ENCODE results near the gene INPP4A.

INPP4A gene

GRCh38 chr2:98476192-98476868, 31.7 kb downstream of the INPP4A start:
- no peak for DNase-seq (ENCODE audit: low read depth in 2 of 2)

- DNase-seq (ENCODE audit: low read depth in 2 of 2), result no peak
Observed at GRCh38 chr2:98477036-98477435, 32.4 kb downstream of the INPP4A start.

DNA sequence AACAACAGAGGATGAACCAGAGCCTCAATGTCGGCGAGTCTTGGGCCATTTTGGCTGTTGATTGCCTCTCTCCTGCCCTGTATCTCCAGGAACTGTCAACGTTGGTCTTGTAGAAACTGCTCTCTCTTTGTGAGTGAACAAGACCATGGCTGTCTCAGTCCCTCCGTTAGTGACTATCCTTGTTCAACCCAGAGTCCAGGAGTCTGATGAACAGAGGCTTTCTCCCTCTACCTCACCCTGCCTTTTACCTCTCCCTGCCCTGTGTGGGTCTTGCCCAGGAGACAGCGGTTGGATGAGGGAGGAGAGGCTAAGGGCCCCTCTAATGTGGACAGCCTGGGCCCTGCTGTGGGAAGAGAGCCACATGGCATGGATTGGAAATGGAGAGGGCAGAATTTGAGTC, 32.8 kb downstream of the INPP4A start:
- DNase-seq (ENCODE audit: low read depth in 2 of 2), result no peak

- DNase-seq (ENCODE audit: low read depth in 2 of 2), result no peak
Observed at GRCh38 chr2:98478088-98478551, 33.5 kb downstream of the INPP4A start.

- DNase-seq (ENCODE audit: low read depth in 2 of 2), result no peak
Observed at GRCh38 chr2:98478907-98479306, 34.2 kb downstream of the INPP4A start.

DNA sequence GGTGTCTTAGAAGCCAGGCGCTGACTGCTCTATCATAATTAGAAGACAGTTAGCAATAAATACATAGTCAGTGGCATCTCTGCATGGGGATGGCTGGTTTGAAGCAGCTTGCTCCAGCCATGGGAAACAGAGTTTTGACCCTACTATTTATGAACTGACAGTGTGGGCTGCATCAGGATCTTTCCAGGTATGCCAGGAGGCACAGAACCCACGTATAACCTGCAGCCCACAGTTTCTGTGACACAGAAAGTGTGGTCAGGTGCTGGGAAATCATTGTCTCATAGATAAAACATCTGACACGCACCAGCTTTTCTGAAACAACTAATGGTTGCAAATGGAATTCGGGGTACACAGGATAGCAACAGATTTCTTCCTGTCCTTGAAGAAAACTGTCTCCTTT, 34.7 kb downstream of the INPP4A start:
- DNase-seq (ENCODE audit: low read depth in 2 of 2), result no peak

DNA sequence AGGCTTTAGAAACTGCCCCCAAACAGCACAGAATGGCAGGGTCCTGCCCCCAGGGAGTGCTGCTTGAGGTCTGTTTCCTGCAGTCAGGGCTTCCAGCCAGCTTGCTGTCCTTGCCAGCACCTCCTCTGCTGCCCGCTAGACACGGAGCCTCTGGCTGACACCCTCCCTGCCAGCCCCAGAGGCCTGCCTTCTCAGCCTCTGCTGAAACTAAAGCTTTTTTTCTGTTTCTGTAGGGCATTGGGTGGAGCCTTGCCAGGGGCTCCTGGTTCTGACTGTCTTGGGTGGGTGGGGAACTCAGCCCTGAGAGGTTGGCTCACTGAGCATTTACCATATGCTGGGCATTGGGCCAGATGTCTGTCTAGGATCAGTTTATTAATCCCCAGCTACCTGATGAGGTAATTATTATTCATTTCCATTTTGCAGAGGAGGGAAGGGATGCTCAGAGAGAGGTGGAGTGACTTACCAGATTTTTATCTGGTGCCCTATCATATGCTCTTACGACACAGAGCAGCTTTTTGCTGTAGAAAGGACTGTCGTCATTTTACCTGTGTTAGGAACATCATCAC, 35.4 kb downstream of the INPP4A start:
- DNase-seq (ENCODE audit: low read depth in 2 of 2), result no peak

DNA sequence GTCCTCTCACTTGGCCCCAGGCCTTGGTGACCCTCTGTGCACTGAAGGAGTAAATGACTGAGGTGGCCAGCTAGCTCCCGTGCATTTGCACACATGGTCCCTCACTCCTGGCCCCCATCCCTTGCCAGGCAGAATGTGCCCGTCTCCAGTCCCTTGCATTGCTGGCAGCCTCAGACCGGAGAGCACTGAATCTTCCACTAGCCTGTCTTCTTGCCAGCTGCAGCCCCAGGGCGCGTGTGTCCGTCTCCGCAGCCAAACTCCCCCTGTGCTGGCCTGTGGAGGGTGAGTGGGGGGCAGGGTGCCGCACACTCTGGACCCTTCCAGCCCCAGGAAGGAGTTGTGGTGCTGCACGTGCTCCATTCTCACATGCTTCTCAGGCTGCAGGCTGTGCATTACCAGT, 35.9 kb downstream of the INPP4A start:
- no peak for DNase-seq (ENCODE audit: low read depth in 2 of 2)

DNA sequence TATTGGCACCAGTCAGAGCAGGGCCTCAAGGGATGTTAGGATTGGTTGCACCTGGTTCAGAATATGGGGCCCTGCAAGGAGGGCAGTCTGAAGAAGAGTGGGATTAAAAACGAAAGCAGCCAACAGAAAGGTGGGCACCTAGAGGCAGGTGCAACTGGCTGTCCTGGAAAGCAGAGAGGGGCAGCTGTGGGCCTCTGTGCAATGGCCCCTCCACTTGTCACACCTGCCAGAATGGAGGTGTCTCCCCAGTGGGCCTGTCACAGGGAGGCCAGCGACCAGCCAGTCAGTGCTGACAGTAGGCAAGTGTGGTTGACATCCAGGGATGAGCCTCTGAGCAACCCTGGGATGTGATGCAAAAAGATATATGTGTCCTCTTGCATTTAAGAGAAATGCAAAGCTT, 37.7 kb downstream of the INPP4A start:
- no peak for DNase-seq (ENCODE audit: low read depth in 2 of 2)

- no peak for DNase-seq (ENCODE audit: low read depth in 2 of 2)
Observed at GRCh38 chr2:98483257-98483861, 38.7 kb downstream of the INPP4A start.

GRCh38 chr2:98484121-98484557, 39.5 kb downstream of the INPP4A start:
- DNase-seq (ENCODE audit: low read depth in 2 of 2), result no peak

DNA sequence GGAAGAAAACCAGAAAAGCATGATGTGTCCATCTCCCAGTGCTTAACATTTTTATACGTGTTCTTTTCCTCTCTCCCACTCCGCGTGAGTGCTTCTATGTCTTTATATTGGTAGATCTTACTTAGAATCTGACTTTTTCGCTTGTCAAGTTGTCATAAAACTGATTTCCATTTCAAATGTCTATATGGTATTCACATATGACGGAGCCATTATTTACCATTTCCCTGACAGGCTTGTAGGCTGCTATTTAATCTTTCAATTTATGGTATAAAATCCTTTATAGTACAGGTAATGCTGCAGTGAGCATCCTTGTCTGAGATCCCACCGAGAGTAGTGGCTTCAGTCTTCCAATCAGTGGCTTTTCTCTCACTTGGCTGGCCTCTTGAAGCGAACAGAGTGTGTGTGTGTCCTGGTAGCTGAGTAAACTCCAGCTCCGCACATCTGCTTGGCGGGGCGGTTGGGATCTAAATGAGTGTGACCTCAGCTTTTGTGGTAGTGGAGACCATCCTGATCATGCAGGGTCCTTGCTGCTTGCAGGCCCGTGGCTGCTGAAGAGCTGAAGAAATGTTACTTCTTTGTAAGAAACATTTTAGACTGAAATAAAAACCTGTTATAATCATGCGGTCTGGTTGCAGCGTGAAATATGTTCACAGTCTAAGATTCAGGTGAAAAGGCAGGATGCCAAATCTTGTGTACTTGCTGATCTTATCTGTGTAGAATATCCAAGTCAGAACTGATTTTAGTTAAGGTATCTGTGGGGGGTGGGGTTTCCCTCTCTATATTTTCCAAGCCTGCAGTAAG, 40.2 kb downstream of the INPP4A start:
- no peak for DNase-seq (ENCODE audit: low read depth in 2 of 2)

- DNase-seq (ENCODE audit: low read depth in 2 of 2), result no peak
Observed at GRCh38 chr2:98485453-98485755, 40.7 kb downstream of the INPP4A start.

DNA sequence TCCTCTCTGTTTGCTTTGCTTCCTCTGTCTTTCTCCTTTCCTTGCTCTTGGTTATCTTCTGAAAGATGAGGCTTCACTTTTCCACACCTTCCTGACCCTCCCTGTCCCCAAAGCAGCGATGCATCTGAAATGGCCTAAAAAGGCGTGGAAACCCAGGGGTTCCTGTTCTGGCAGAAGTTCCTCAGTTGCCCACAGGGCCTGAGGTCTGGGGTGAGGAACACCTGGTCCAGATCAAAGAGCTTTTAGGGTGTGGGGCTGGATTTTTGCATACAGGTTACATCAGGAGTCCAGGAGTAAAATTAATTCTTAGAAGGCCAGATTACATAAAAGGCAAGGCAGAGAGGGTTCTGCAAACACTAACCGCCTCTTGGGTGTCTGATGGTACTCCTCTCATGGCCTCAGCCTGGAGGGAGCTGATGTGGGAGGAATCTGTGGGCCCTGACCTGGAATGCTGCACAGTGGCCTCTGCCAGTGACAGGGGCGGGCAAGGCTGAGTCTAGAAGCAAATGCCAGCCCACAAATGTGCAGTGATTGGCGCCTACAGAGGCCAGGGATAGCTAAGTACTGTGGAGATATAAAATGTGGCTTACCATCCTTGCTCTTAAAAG, 41.8 kb downstream of the INPP4A start:
- DNase-seq (ENCODE audit: low read depth in 2 of 2), result no peak

GRCh38 chr2:98487101-98487805, 42.6 kb downstream of the INPP4A start:
- DNase-seq (ENCODE audit: low read depth in 2 of 2), result no peak

GRCh38 chr2:98487806-98488189, 43.1 kb downstream of the INPP4A start:
- DNase-seq (ENCODE audit: low read depth in 2 of 2), result no peak

- no peak for DNase-seq (ENCODE audit: low read depth in 2 of 2)
Observed at GRCh38 chr2:98488252-98488651, 43.6 kb downstream of the INPP4A start.

DNA sequence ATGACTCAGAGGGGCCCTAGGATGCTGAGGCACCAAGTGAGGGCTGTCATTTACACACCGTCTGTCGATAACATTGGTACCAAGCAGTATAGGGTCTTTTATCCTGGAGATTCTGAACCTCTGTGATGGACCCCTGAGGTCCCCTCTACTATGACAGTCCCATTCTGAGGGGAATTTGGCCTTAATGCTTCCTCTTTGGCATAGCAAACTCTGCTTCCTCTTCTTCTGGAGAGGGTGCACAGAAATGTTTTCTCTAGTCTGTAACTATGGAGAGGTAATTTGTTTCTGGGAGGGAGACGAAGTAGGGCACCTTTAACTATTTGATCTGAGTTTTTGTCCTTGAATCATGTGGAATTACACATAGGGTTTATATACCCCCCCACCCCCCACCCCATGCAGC, 44.8 kb downstream of the INPP4A start:
- DNase-seq (ENCODE audit: low read depth in 2 of 2), result no peak

DNA sequence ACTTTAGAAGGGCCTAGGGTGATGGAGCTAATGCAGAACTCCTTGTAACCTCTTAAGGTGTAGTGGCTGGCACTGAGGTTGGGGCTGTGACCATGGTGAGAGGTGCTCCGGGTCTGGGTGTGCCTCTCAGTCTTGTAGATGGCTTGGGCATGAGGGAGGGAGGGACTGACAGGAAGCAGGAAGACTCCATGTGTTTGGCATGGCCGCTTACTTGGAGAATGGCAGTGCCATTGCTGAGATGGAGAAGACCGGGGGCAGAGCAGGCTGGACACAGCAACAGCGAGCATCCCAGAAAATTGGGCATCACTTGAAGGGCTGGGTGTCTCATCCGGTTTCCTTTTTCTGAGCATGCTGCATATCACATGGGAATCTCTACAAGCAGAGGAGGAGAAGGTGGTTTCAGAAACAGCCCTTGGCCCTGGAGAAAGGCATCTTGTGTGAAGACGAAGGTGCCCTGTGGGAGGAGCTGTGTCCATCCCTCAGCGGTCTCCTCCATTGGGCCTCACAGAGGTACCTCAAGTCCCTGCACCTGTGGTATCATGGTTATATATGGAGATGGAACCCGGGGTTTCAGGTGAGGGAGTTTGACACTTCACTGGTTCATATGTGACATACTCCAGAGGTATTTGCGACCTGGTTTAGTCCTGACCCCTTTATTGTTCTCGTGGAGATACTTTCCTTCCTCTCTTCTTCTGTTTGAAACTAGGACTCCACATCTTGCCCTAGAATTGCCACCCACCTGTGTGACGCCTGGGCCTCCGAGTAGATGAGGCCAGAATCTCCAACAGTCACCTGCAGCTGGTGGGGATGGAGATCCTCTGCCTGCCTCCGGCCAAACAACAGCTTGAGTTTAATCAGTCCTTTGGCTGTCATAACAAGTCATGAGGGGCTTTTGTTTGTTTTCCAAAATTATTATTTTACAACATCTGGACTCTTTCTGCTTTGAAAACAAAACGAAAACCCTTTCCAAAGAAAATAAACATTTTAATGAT, 45.6 kb downstream of the INPP4A start:
- no peak for DNase-seq (ENCODE audit: low read depth in 2 of 2)

DNA sequence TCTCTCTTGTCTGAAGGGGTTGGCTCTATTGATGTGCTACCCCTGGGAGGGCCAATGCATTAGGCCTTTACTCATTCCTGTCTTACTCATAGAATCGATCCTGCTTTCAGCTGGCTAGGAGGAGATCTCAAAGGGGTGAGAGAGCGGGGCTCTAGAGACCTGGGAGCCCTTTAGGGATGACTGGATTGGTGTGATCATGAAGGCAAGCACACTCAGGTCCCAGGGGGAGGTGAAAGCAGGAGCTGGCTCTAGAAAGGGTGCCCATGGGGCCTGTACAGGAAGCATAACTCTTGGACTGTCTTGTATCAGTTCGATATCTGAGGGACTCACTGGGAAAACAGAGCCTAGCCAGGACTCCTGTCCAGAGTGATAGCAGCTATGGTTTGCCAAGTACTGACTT, 47.8 kb downstream of the INPP4A start:
- no peak for DNase-seq (ENCODE audit: low read depth in 2 of 2)

Measured in fibroblast of skin of left biceps (primary cell).